GM18517 (cell line): ENCODE measurements around the gene ZNF784.
A peak's percentile ranks its signal among the peaks of the same experiment; 100 is the strongest.

Experiments used
- ATAC-seq: cut with Tn5 transposase; IDR thresholded peaks from one replicate; pipeline ENCODE4 v1.9.1; 2021; ENCODE audit warnings: mild to moderate bottlenecking, moderate library complexity; ENCODE audit not compliant: unreplicated experiment

Gene ZNF784

DNA sequence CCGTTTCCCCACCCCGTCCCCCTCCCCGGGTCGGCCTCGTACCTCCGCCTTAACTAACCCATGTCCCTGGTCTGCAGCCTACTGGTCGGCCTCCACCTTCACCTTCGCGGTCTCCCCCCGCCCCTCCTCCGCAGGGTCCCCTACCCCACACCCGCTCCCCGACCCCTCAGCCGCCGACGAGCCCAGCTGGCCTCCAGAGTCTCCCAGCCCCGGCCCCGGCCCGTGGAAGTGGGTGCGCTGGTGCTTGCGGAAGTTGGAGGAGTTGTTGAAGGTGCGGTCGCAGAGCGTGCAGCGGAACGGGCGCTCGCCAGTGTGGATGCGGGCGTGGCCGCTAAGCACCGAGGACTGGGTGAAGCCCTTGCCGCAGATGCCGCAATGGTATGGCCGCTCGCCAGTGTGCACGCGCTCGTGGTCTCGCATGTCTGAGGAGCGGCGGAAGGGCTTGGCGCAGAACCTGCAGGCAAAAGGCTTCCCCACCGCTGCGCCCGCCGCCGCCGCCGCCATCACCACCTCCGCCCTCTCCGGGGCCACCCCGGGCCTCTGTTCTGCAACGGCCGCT, 2.6 kb downstream of the ZNF784 start:
- no peak for ATAC-seq

DNA sequence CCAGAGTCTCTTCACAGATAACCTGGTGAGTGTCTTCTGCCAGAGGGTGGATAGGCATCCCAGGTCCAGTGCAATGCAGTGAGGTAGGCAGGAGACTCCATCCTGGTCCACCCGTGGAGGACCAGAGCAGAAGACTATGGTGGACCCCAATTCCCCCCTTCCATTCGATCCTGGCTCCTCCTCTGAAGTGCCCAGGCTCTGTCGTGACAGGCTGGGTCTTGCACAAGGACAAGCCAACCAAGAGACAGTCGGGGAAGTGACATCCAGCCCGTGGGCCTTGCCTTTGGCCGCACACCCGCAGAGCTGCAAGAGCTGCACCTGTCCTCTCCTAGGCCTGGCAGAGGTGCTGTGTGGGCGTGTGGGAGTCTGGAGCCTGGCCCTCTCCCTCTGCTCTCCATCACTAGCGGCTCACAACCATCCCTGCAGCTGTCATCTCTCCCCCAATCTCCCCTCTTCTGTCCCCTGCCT, 3.1 kb downstream of the ZNF784 start:
- ATAC-seq = no peak

DNA sequence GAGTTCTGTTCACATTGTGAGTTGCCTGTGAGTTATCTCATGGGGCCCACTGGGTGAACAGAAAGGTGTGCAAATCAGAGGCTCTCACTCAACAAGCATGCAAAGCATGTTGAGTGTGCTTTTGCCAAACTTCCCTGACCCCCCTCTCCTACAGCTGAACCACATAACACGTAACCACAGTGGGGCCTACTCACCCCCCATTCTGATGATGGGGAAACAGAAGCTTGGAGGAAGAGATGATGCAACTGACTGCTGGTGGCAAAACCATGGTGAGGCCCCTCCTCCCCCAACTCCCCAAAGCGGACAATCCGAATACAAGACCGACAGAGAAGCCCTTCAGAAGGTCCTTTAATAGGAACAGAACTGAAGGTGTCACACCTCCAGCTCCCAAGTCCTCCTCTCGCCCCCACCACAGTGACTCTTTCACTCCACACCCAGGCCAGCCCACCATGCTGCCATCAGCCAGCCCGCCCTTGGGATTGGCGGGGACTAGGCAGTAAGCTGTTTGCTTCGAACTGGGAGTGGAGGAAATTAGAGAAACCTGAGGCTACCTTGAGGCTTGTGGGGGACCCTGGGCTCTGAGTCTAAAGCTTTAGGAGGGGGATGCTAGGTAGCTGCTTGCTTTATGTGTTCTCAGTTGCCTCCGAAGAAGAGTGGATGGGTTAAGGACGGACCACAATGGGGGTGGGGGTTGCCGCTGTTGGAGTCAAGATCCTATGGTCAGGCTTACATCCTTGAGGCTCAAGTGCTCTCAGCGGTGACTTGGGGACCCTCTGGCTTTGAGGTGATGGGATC, 3.8 kb downstream of the ZNF784 start:
- ATAC-seq = no peak

DNA sequence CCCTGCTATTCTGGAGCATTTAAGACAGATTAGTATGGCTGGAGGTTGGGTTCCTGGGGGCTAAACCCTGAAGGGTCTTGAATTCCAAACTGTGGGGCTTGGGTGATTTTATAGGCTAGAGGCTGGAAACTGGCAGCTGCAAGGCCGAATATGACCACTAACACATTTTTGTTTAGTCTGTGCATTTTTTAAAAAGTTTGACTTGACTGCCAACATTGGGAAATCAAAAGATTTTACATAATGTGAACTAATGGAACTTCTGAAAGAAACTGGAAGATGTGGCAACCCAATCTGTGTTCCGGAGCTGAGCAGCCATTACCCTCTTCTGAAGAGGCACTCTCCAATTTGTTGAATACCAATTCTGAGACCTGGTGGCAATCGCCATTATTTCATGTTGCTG, 5.1 kb downstream of the ZNF784 start:
- no peak for ATAC-seq

DNA sequence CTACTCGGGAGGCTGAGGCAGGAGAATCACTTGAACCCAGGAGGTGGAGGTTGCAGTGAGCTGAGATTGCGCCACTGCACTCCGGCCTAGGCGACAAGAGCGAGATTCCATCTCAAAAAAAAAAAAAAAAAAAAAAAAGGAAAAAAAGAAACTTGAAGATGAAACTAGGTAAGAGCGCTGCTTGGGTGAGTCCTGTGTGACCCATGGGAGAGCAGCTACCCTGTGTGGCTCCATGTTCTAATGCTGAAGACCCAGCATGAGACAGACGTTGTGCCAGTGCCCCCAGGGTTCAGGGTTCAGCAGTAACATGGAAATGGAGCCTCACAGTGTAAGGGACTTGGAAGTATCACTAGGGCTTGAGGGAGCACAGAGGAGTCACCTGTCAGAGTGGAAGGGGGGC, 5.9 kb downstream of the ZNF784 start:
- ATAC-seq = no peak

DNA sequence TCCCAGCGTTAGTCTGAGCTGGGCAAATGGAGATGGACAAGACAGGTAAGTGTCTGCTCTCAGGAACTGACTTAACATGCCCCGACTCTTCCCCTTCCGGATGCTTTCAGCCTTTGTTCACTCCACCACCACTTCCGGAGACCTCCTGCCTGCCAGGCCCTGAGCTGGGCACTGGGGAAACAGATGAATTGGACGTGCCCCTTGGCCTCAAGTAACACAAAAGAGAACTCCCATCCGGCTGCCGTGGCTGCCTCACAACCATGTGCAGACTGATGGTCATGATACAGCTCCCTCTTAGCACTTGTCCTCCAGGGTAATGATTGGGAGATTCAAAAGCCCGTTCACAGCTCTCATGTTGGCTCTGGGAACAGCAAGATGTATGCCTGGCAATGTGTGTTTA, 6.9 kb downstream of the ZNF784 start:
- ATAC-seq = no peak

DNA sequence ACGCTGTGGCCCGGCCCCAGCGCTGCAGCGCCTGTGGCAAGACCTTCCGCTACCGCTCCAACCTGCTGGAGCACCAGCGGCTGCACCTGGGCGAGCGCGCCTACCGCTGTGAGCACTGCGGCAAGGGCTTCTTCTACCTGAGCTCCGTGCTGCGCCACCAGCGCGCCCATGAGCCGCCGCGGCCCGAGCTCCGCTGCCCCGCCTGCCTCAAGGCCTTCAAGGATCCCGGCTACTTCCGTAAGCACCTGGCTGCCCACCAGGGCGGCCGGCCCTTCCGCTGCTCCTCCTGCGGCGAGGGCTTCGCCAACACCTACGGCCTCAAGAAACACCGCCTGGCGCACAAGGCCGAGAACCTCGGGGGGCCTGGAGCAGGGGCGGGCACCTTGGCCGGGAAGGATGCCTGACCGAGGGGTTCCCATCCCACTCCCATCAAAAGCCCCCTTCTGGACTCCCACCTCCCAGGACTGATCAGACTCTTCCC, 7.9 kb downstream of the ZNF784 start:
- ATAC-seq = no peak

DNA sequence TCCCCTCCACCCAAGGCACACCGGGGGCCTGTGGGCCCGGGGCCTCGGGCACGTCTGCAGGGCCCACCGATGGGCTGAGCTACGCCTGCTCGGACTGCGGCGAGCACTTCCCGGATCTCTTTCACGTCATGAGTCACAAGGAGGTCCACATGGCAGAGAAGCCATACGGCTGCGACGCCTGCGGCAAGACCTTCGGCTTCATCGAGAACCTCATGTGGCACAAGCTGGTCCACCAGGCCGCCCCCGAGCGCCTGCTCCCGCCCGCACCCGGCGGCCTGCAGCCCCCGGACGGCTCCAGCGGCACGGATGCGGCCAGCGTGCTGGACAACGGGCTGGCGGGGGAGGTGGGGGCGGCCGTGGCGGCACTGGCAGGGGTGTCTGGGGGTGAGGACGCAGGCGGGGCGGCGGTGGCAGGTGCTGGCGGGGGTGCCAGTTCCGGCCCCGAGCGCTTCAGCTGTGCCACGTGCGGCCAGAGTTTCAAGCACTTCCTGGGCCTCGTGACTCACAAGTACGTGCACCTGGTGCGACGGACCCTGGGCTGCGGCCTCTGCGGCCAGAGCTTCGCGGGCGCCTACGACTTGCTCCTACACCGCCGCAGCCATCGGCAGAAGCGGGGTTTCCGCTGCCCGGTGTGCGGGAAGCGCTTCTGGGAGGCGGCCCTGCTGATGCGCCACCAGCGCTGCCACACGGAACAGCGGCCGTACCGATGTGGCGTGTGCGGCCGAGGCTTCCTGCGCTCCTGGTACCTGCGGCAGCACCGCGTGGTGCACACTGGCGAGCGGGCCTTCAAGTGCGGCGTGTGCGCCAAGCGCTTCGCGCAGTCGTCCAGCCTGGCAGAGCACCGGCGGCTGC, 8.6 kb downstream of the ZNF784 start:
- ATAC-seq = no peak

DNA sequence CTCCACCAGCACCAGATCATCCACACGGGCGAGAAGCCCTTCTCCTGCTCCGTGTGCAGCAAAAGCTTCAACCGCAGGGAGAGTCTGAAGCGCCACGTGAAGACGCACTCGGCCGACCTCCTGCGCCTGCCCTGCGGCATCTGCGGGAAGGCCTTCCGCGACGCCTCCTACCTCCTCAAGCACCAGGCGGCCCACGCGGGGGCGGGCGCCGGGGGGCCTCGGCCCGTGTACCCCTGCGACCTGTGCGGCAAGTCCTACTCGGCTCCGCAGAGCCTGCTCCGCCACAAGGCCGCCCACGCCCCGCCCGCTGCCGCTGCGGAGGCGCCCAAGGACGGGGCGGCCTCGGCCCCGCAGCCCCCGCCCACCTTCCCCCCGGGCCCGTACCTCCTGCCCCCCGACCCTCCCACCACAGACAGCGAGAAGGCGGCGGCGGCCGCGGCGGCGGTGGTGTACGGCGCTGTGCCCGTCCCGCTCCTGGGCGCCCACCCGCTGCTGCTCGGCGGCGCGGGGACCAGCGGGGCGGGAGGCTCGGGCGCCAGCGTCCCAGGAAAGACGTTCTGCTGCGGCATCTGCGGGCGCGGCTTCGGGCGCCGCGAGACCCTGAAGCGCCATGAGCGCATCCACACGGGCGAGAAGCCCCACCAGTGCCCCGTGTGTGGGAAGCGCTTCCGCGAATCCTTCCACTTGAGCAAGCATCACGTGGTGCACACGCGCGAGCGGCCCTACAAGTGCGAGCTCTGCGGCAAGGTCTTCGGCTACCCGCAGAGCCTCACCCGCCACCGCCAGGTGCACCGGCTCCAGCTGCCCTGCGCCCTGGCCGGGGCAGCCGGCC, 9.4 kb downstream of the ZNF784 start:
- no peak for ATAC-seq

DNA sequence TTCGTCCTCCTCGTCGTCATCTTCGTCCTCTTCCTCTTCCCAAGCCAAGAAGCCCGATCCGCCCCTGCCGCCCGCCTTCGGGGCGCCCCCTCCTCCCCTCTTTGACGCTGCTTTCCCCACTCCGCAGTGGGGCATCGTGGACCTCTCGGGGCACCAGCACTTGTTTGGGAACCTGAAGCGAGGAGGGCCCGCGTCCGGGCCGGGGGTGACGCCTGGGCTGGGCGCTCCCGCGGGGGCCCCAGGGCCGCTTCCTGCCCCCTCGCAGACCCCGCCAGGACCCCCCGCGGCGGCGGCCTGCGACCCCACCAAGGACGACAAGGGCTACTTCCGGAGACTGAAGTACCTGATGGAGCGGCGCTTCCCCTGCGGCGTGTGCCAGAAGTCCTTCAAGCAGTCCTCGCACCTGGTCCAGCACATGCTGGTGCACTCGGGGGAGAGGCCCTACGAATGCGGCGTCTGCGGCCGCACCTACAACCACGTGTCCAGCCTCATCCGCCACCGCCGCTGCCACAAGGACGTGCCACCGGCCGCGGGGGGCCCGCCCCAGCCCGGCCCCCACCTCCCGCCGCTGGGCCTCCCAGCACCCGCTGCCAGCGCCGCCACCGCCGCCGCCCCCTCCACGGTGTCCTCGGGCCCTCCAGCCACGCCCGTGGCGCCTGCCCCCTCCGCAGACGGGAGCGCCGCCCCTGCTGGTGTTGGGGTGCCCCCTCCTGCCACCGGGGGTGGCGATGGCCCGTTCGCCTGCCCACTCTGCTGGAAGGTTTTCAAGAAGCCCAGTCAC, 10.2 kb downstream of the ZNF784 start:
- ATAC-seq = no peak

DNA sequence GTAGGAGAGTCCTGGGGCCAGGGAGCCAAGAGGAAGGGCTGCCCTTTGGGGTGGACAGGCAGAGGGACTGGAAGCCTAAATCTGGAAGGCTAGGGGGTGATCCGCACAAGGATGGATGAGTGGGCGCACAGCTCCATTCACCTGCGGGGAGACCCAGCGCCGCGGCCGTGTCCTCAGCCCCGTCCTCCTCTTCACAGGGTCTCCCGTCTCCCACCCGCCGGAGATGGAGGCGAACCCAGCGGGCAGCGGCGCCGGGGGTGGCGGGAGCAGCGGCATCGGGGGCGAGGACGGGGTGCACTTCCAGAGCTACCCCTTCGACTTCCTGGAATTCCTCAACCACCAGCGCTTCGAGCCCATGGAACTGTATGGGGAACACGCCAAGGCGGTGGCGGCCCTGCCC, 11.0 kb downstream of the ZNF784 start:
- no peak for ATAC-seq

DNA sequence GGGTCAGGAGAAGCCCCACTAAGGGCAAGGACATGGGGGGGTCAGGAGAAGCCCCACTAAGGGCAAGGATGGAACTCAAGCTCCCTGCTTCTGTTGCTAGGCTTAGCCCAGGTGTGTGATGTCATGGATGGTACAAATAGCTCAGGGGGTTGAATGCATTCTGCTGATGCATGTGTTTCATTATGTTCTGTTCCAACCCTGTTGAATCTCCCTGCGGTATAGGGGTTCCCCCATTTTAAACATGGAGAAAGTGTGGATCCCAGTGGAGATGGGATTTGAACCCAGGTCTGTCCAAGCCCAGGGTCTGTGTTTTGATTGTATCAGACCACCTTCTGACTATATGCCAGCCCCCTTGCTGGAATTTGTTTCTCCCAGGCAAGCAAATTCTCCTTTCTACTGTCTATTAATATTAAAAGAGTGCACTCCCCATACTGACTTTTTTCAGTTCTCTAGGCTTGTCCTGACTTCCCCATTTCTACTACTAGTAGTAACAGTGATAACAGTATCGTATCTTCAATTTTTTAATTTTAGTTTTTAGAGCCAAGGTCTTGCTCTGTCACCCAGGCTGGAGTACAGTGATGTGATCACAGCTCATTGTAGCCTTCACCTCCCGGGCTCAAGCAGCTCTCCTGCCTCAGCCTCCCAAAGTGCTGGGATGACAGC, 12.3 kb downstream of the ZNF784 start:
- ATAC-seq = no peak

DNA sequence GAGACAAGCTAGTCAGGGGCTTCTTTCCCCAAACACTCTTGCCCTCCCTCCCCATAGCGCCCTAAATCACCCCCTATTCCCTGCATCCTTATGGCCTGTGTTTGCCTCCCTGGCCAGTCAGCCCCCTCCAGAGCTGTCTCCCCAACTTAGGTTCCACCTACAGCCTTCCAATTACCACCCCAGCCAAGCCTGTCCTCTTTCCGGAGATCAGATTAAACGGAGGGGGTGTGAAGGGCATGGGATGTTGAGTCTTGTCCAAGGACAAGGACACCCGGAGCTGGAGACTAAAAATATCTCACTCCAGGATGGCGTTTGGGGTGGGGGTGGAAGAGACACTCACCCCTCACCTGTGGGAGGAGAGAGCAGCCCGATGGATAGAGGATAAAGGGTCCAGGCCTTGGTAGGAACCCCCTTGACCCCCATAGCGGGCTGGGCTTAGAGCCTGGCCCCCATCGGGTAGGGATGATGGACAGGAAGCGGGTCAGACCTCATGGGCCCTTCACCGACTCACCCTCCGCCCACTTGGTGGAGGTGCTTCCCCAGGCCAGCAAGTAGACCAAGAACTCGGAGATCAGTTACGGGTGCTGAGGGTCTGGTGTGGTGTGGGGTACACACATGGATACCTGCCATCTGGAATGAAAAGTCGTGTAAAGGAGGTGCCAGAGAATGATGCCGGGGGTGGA, 12.9 kb downstream of the ZNF784 start:
- ATAC-seq = no peak

DNA sequence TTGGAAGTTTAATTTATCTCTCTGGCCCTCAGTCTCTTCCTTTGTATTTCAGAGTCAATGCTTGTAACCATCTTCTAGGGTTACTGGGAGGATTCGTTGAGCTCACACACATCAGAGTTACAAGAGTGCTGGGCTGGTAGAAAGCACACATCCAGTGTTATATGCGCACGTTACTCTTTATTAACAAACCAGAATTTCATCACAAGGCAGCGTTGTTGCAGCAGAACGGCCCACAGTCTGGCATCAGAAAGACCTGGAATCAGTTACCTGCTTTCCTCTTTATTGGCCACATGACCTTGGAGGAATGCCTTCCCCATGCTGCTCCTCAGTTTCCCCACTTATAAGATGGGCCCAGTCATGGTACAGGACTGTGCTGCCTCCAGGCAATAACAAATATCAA, 15.0 kb downstream of the ZNF784 start:
- ATAC-seq = no peak

DNA sequence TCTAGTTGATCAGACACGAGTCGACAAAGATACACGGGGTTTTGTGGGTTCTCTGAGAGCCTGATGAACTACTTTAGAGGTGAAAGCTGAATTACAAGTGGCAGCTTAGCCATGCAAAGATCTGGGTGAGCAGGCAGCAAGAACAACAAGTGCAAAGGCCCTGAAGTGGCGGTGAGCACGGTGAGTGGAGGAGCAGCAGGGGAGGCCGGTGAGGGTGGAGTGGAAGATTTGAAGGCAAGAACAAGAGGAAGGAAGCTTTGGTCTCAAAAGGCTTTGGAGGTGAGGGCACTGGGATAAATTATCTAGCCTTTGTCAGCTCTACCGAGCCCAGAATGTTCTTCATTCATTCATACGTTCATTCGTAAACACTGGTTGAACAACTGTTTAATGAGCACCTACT, 17.5 kb downstream of the ZNF784 start:
- no peak for ATAC-seq

DNA sequence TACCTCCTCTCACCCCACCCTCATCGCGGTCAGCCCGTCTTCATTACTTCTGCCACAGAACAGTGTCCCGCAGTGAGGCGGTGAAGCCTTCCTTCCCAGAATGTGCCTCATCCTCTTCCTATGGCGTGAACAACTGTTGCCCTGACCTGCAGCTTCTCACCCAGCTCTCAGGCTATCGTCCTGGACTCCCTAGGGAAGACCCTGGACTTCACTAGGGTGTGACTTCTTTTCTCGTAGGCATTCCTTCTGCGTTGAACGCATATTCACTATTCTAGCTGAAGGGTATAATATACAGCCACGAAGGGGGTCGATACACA, 17.9 kb downstream of the ZNF784 start:
- no peak for ATAC-seq

DNA sequence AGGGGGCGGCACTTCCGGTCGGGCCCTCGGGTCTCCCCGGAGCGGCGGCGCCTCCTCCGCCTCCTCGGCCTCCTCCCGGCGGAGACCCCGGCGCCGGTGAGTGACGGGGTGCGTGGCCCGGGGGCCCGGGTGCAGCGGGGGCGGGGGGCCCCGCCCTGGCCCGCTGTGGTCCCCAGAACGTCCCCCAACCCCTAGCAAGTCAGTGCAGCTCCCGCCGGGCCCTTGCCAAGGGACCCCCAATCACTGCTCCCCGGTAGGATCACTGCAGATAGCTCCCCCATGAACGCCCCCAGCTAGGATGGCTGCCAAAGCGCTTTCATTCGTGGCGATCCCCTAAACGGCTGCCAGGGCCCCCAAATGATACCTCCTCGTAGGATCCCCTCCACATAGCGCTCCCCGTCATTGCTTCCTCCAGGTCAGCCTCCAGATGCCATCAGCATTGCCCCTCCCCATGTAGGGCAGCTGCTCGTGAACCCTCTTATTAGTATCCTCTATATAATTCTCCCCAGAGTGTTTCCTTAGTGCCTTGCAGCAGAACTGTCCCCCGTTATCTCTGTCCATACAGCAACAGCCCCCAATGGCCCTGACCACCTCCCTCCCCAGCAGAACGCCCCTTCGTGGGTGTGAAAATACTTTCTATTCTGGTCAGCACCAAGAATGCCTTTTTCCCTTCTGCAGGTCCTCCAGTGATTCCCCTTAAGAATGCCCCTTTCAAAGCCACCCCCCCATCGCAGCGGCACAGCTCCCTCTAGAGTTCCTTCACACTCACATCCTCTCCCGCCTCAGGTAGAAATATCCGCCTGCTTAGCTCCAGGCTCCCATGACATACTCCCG, 18.5 kb downstream of the ZNF784 start, which contains the start of gene ZNF865:
ZNF865 (plus strand) TSS at position 11 of the 834 bp plus-strand sequence. CDS start 7,972 bp downstream, outside the sequence.
- ATAC-seq = no peak

DNA sequence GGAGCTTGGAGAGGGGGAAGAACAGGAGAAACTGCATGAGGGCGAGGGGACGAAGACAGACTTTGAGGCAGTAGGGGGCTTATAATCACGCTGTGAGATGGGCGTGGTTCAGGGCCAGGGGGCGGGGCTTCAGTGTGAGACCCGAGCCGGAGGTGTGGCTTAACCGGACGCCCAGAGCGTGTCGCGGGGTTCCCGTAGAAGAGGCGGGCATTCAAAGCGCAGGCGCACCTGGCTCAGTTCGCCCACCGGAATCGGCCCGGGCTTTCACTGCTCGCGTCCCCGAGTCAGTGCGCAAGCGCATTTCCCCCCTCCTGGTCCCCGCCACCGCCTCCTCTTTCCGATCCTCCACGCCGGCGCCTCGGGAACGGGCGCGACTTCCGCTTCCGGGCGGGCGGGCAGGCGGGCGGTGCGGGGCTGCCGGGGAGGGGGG, 19.1 kb downstream of the ZNF784 start:
- peak; percentile 56 for ATAC-seq
